GM12874 (cell line): Measurements from ENCODE around the gene HNMT.

Experiments
- CTCF ChIP-seq: IDR thresholded peaks from 2 replicates; pipeline ENCODE4 v1.5.1; 2011; ENCODE audit warnings: low read depth, mild to moderate bottlenecking, control low read depth, low read length, moderate library complexity; ENCODE audit not compliant: insufficient read depth

HNMT gene

DNA sequence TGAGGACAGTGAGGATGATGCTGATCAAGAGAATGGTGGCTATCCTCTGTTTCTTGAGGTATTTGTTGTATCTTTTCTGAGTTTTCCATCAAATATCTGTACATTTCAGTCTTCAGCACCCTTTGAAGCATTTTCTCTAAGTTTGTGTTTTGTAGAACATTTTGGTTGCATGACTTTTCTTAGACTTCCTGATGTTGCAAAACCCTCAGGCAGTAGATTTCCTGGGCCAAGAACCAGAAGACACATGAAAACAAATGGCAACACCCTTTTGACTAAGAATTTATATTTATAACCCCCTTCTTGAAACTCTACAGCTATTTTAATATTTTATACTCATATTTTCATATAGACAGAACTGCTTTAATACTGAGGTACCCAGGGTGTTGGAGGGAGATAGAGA lies 16.2 kb downstream of the HNMT start:
- no peak for TF ChIP-seq CTCF

DNA sequence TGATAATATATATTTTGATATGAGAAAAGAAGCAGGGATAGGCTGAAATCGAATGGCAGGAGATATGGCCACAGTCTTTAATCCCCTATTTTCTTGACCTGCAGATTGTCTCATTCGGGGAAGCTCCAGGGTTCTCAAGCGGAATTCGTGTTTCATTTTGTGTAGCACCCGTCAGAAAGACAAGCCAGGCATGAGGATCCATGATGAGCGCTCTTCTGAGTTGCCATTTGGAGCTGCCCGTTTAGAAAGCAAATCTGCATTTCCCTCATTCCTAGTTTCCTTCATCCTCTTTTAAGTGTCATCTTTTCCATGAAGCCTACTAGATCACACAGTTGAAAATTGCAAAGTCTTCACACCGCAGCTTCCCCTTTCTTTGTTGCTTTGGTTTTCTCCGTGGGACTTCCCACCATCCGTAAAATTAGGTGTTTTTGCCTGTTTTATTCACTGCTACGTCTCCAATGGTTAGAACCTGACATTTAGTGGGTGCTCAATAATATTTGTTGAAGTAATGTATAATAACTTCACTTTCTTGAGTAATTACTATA lies 16.9 kb downstream of the HNMT start:
- no peak for TF ChIP-seq CTCF

DNA sequence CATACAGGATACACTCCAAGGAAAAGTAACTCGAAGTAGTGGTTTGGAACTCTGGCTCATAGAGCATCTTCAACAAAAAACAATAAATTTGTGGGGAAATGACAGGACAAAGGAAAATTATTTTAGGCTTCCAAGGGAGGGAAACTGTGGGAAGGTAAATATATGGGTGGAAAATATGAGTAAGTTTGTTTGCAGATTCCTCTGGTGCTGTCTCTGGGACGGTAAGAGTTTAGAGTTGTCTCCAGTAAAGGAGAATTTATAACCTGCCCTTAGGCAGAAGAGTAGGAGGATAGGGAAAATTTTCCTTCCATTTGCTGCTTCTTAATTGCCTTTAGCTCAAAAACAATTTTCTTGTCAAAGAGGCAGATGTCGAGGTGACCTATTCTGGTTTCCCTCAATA lies 19.3 kb downstream of the HNMT start:
- no peak for TF ChIP-seq CTCF

DNA sequence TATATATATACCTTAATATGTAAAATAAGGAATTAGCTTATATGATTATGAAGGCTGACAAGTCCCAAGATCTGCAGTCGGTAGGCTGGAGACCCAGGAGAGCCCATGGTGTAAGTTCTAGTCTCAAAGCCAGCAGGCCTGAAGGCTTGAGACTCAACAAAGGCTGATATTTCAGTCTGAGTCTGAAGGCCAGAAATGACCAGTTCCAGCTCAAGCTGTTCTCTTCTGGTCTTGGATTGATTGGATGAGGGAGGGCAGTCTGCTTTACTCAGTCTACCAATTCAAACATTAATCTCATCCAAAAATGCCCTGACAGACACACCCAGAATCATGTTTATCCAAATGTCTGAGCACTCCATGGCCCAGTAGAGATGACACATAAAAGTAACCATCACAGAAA lies 22.0 kb downstream of the HNMT start:
- no peak for TF ChIP-seq CTCF

- no peak for TF ChIP-seq CTCF
These were observed 22.7 kb downstream of the HNMT start for GRCh38 chr2:137987011-137987410.

GRCh38 chr2:137991078-137991477 lies 26.8 kb downstream of the HNMT start:
- TF ChIP-seq CTCF: no peak

DNA sequence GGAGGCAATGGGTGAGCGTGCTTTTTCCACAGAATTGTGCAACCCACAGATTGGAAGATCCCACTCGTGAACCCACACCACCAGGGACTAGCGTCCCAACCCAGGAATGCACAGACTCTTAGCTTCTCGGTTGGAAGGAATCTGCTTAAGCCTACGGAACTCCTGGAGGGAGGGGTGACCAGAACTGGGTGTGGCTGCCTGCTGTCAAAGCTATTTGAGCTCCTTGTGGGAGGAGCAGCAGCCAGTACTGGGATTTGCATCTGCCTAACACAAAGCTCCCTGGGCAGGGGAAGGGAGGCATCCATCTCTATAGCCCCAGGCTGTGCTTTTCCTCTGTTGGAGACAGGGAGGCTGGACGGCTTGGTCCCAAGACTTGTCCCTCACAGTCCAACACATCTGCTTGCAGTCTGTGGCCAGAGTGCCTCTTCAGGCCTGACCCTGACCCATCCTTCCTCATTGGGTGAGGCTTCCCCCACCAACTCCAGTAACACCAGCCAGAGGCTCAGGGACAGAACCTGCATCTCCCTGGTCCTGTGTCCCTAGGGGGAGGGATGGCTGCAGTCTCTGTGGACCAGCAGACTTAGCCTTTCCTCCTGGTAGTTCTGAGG lies 27.9 kb downstream of the HNMT start:
- TF ChIP-seq CTCF: no peak
